Liver (tissue), 9 donors: Measurements from ENCODE around the gene NKD2. TPM values are rescaled to one million over a fixed set of nuclear protein-coding genes. Genes with fewer than 3 reads are reported as not detected.

Source experiments
- DNase-seq: peaks from one replicate; pipeline ENCODE4 v3.0.0-alpha.2; 2017; ENCODE audit warnings: low spot score
- H3K27ac ChIP-seq, 2 donors: one replicate each; pipeline ENCODE4 v1.7.0; 2013; ENCODE audit warnings: inconsistent platforms in 2 of 2, low read length in 2 of 2, control low read depth in 1 of 2, low read depth in 1 of 2, mild to moderate bottlenecking in 1 of 2
- H3K27me3 ChIP-seq, 4 donors: one replicate each; pipeline versions ENCODE4 v1.6.1 to v1.7.0; 2013; ENCODE audit warnings: low read length in 3 of 4, inconsistent platforms in 1 of 4, mild to moderate bottlenecking in 1 of 4, moderate library complexity in 1 of 4; ENCODE audit not compliant: control insufficient read depth in 4 of 4, insufficient read depth in 4 of 4
- H3K36me3 ChIP-seq, 4 donors: one replicate each; pipeline versions ENCODE4 v1.6.1 to v1.7.0; 2013; ENCODE audit warnings: low read length in 3 of 4, mild to moderate bottlenecking in 3 of 4, low read depth in 1 of 4, moderate library complexity in 1 of 4; ENCODE audit not compliant: control insufficient read depth in 4 of 4, insufficient read depth in 3 of 4
- H3K4me1 ChIP-seq, 4 donors: one replicate each; pipeline versions ENCODE4 v1.6.1 to v1.7.0; 2013; ENCODE audit warnings: low read length in 3 of 4, mild to moderate bottlenecking in 3 of 4, moderate library complexity in 1 of 4; ENCODE audit not compliant: control insufficient read depth in 4 of 4, insufficient read depth in 4 of 4
- H3K4me3 ChIP-seq, 3 donors: one replicate each; pipeline versions ENCODE4 v1.6.1 to v1.7.0; 2013; ENCODE audit warnings: low read length in 3 of 3, control low read depth in 1 of 3, low read depth in 1 of 3, mild to moderate bottlenecking in 1 of 3
- H3K9ac ChIP-seq, 2 donors: one replicate each; pipeline ENCODE4 v1.7.0; 2013; ENCODE audit warnings: low read length in 2 of 2, mild to moderate bottlenecking in 2 of 2, moderate library complexity in 2 of 2, control low read depth in 1 of 2, low read depth in 1 of 2
- H3K9me3 ChIP-seq, 4 donors: one replicate each; pipeline versions ENCODE4 v1.6.1 to v1.7.0; 2013; ENCODE audit warnings: low read length in 3 of 4; ENCODE audit not compliant: control insufficient read depth in 4 of 4
- FOXA1 ChIP-seq: IDR thresholded peaks from 2 replicates; pipeline ENCODE4 v1.6.1; 2016; ENCODE audit warnings: antibody characterized with exemption
- FOXA2 ChIP-seq: IDR thresholded peaks from 2 replicates; pipeline ENCODE4 v1.6.1; 2016; ENCODE audit warnings: antibody characterized with exemption
- GABPA ChIP-seq, 2 donors: IDR thresholded peaks in 1 of 2; conservative IDR thresholded peaks in 1 of 2; 2 replicates each; pipeline ENCODE4 v1.6.1; 2016; ENCODE audit warnings: antibody characterized with exemption in 2 of 2, mild to moderate bottlenecking in 1 of 2, moderate library complexity in 1 of 2
- HNF4G ChIP-seq: IDR thresholded peaks from 2 replicates; pipeline ENCODE4 v1.6.1; 2016; ENCODE audit warnings: antibody characterized with exemption
- JUND ChIP-seq, 2 donors: IDR thresholded peaks; 2 replicates each; pipeline ENCODE4 v1.6.1; 2016; ENCODE audit warnings: antibody characterized with exemption in 2 of 2
- NR2F2 ChIP-seq: IDR thresholded peaks from 2 replicates; pipeline ENCODE4 v1.6.1; 2016; ENCODE audit warnings: antibody characterized with exemption
- RAD21 ChIP-seq, 2 donors: IDR thresholded peaks; 2 replicates each; pipeline ENCODE4 v1.6.1; 2016; ENCODE audit warnings: antibody characterized with exemption in 2 of 2, mild to moderate bottlenecking in 2 of 2
- RXRA ChIP-seq, 2 donors: IDR thresholded peaks; 2 replicates each; pipeline ENCODE4 v1.6.1; 2017 to 2018; ENCODE audit warnings: antibody characterized with exemption in 2 of 2, mild to moderate bottlenecking in 1 of 2
- SP1 ChIP-seq: IDR thresholded peaks from 2 replicates; pipeline ENCODE4 v1.6.1; 2018; ENCODE audit warnings: antibody characterized with exemption, mild to moderate bottlenecking
- TAF1 ChIP-seq: conservative IDR thresholded peaks from 2 replicates; pipeline ENCODE4 v1.6.1; 2016; ENCODE audit warnings: antibody characterized with exemption, mild to moderate bottlenecking
- YY1 ChIP-seq: IDR thresholded peaks from 2 replicates; pipeline ENCODE4 v1.6.1; 2016; ENCODE audit warnings: antibody characterized with exemption, mild to moderate bottlenecking
- WGBS: extraction: QIAGEN DNeasy Blood & Tissue Kit; methylation state at CpG from one replicate; pipeline ENCODE4 v1.1.7; 2013; 5-methylcytosine and 5-hydroxymethylcytosine counted together
- polyA plus RNA-seq, 2 donors: library from polyadenylated mRNA; stranded (reverse) in 1 of 2; unstranded in 1 of 2; fragments of 200-250 nt in 1 of 2; fragments of >200 nt in 1 of 2; fragmentation: Nextera tagmentation in 1 of 2; extraction: Ambion mirVana in 1 of 2; gene quantifications; one replicate each; pipeline versions ENCODE4 v1.2.1 to v1.2.3, GENCODE V29; 2013 to 2015
- total RNA-seq, 2 donors: library from RNA; depleted of rRNA; stranded (reverse); fragments of >200 nt; gene quantifications; one replicate each; pipeline ENCODE4 v1.2.3, GENCODE V29; 2014
- TF ChIP-seq, protein P1 (sequence below): IDR thresholded peaks from 2 replicates; pipeline ENCODE4 v1.6.1; 2016; ENCODE audit warnings: antibody characterized with exemption
- TF ChIP-seq, protein P2 (sequence below): IDR thresholded peaks from 2 replicates; pipeline ENCODE4 v1.6.1; 2016; ENCODE audit warnings: antibody characterized with exemption
- TF ChIP-seq, protein P3 (sequence below): fragments of 150-350 bp; IDR thresholded peaks from 2 replicates; pipeline ENCODE4 v1.5.1; 2017; ENCODE audit warnings: improper control_type of control experiment, low read depth, low read length; ENCODE audit not compliant: missing input control
- TF ChIP-seq, protein P4 (sequence below): IDR thresholded peaks from 2 replicates; pipeline ENCODE4 v1.6.1; 2016; ENCODE audit warnings: antibody characterized with exemption
- TF ChIP-seq, protein P5 (sequence below): IDR thresholded peaks from 2 replicates; pipeline ENCODE4 v1.6.1; 2016; ENCODE audit warnings: antibody characterized with exemption, mild to moderate bottlenecking
- donor health status: healthy.
- donor health status: healthy.
- donor health status: healthy.
- donor health status: healthy.
- donor health status: healthy.

NKD2 gene
- total and polyA plus RNA-seq, 4 donors: 0.09 to 1.3 (median 0.42) TPM

DNA sequence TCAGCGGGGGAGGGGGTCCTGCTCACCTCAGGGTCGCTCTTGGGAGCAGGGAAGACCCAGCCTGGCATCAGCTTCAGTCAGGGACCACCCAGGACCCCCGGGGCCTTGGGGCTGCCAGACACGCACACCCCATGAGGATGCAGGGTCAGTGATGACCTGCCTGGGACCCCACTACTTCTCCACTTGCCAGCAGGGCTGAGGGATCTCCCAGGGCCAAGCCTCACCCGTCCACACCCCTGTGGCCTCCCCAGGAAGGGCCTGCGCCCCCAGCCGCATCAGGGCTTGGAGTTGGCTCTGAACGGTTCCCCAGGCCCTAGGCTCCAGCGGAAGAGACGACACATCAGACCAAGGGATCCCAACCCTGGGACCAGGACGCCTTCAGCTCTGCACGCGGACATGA lies 69.6 kb downstream of the NKD2 start:
- Histone ChIP-seq H3K9ac (no peak overlapping the region), H3K9me3 (no peaks in the 10 kb centered on the region), H3K4me1 (no peaks in the 10 kb centered on the region), H3K27me3 (no peaks in the 10 kb centered on the region), H3K27ac (no peak overlapping the region), H3K36me3 (peaks cover 45 to 78% (median 51%) of the 10 kb centered on the region in 4 donors), H3K4me3 (no peak overlapping the region)
- no peak for DNase-seq
- WGBS: 95% methylated on average over 13 of the region's 13 CpGs
- TF ChIP-seq FOXA2: no peak
- TF ChIP-seq, protein P1, sequence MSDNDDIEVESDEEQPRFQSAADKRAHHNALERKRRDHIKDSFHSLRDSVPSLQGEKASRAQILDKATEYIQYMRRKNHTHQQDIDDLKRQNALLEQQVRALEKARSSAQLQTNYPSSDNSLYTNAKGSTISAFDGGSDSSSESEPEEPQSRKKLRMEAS: no peak
- no peak for TF ChIP-seq TAF1
- TF ChIP-seq, protein P2, sequence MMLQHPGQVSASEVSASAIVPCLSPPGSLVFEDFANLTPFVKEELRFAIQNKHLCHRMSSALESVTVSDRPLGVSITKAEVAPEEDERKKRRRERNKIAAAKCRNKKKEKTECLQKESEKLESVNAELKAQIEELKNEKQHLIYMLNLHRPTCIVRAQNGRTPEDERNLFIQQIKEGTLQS: no peak
- TF ChIP-seq, protein P3, sequence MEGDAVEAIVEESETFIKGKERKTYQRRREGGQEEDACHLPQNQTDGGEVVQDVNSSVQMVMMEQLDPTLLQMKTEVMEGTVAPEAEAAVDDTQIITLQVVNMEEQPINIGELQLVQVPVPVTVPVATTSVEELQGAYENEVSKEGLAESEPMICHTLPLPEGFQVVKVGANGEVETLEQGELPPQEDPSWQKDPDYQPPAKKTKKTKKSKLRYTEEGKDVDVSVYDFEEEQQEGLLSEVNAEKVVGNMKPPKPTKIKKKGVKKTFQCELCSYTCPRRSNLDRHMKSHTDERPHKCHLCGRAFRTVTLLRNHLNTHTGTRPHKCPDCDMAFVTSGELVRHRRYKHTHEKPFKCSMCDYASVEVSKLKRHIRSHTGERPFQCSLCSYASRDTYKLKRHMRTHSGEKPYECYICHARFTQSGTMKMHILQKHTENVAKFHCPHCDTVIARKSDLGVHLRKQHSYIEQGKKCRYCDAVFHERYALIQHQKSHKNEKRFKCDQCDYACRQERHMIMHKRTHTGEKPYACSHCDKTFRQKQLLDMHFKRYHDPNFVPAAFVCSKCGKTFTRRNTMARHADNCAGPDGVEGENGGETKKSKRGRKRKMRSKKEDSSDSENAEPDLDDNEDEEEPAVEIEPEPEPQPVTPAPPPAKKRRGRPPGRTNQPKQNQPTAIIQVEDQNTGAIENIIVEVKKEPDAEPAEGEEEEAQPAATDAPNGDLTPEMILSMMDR: no peak
- no peak for TF ChIP-seq SP1
- TF ChIP-seq RXRA (IDR thresholded peaks at IDR 0.05): no peak
- TF ChIP-seq GABPA (IDR thresholded peaks at IDR 0.05 in 1 of 2, conservative IDR thresholded peaks at IDR 0.05 in 1 of 2): no peak
- no peak for TF ChIP-seq JUND (IDR thresholded peaks at IDR 0.05)

DNA sequence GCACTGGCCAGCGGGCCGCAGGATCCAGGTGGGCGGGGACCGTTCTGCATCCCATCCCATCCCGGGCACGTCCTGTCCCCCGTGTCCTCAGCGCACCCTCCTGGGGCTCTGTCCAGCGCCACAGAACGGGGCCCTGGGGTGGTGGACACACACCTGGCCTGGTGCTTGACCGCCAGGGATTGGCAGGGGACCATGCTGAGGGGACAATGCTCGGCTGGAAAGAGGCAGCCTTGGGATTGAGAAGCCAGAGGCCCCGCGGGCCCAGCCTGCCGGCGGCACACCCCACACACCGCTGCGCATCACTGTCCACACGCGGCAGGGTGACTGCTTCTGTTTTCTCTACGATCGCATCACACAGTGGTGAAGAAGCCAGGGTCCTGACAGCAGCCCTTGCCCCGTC lies 70.2 kb downstream of the NKD2 start:
- 93% methylated on average over 23 of the region's 23 CpGs for WGBS
- Histone ChIP-seq H3K27ac (no peak overlapping the region), H3K4me3 (no peak overlapping the region), H3K27me3 (no peaks in the 10 kb centered on the region), H3K4me1 (no peaks in the 10 kb centered on the region), H3K9me3 (no peaks in the 10 kb centered on the region), H3K9ac (no peak overlapping the region), H3K36me3 (peaks cover 43 to 78% (median 49%) of the 10 kb centered on the region in 4 donors)
- DNase-seq: no peak
- TF ChIP-seq, protein P3: no peak
- TF ChIP-seq FOXA2: no peak
- TF ChIP-seq RXRA (IDR thresholded peaks at IDR 0.05): no peak
- TF ChIP-seq, protein P4, sequence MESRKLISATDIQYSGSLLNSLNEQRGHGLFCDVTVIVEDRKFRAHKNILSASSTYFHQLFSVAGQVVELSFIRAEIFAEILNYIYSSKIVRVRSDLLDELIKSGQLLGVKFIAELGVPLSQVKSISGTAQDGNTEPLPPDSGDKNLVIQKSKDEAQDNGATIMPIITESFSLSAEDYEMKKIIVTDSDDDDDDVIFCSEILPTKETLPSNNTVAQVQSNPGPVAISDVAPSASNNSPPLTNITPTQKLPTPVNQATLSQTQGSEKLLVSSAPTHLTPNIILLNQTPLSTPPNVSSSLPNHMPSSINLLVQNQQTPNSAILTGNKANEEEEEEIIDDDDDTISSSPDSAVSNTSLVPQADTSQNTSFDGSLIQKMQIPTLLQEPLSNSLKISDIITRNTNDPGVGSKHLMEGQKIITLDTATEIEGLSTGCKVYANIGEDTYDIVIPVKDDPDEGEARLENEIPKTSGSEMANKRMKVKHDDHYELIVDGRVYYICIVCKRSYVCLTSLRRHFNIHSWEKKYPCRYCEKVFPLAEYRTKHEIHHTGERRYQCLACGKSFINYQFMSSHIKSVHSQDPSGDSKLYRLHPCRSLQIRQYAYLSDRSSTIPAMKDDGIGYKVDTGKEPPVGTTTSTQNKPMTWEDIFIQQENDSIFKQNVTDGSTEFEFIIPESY: no peak
- TF ChIP-seq HNF4G: no peak
- TF ChIP-seq, protein P1: no peak
- TF ChIP-seq SP1: no peak
- TF ChIP-seq JUND (IDR thresholded peaks at IDR 0.05): no peak
- no peak for TF ChIP-seq RAD21 (IDR thresholded peaks at IDR 0.05)
- TF ChIP-seq FOXA1: no peak
- no peak for TF ChIP-seq TAF1
- TF ChIP-seq, protein P5, sequence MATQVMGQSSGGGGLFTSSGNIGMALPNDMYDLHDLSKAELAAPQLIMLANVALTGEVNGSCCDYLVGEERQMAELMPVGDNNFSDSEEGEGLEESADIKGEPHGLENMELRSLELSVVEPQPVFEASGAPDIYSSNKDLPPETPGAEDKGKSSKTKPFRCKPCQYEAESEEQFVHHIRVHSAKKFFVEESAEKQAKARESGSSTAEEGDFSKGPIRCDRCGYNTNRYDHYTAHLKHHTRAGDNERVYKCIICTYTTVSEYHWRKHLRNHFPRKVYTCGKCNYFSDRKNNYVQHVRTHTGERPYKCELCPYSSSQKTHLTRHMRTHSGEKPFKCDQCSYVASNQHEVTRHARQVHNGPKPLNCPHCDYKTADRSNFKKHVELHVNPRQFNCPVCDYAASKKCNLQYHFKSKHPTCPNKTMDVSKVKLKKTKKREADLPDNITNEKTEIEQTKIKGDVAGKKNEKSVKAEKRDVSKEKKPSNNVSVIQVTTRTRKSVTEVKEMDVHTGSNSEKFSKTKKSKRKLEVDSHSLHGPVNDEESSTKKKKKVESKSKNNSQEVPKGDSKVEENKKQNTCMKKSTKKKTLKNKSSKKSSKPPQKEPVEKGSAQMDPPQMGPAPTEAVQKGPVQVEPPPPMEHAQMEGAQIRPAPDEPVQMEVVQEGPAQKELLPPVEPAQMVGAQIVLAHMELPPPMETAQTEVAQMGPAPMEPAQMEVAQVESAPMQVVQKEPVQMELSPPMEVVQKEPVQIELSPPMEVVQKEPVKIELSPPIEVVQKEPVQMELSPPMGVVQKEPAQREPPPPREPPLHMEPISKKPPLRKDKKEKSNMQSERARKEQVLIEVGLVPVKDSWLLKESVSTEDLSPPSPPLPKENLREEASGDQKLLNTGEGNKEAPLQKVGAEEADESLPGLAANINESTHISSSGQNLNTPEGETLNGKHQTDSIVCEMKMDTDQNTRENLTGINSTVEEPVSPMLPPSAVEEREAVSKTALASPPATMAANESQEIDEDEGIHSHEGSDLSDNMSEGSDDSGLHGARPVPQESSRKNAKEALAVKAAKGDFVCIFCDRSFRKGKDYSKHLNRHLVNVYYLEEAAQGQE: no peak
- TF ChIP-seq NR2F2: no peak
- TF ChIP-seq GABPA (IDR thresholded peaks at IDR 0.05 in 1 of 2, conservative IDR thresholded peaks at IDR 0.05 in 1 of 2): no peak
- TF ChIP-seq YY1: no peak
- TF ChIP-seq, protein P2: no peak
